HT-29 (cell line): ENCODE measurements around the gene ZDHHC11B. TPM values are rescaled to one million over a fixed set of nuclear protein-coding genes. Genes with fewer than 3 reads are reported as not detected.
"Not testable (repeated sequence)": the region's sequence is repeated elsewhere in the genome, so short reads cannot be mapped to it uniquely, and the experiment has no call there.

Source experiments
- DNase-seq: peaks from one replicate; pipeline ENCODE4 v3.0.0-alpha.2; 2015; ENCODE audit warnings: low spot score
- total RNA-seq: library from RNA; depleted of rRNA; stranded (reverse); fragments of >200 nt; shearing (Covaris generic); gene quantifications from 2 replicates; pipeline ENCODE4 v1.2.3, GENCODE V29; 2014

ZDHHC11B gene
- total RNA-seq, 1 experiment from 2014 or later, result 5.2 TPM

DNA sequence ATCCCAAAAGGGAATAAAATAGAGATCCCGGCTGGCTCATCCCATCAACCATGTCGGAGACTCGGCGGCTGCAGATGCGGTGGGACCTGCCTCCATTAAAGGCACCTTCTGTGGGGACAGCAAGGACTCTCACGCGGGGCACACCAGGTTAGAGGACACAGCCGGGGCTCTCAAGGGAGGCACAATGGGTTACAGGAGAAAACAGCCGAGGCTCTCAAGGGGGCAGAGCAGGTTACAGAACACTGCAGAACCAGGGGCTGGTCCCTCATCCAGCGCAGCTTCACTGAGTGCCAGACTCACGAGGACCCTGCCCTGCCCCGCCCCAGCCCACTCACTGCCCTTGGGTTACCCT is 98.4 kb downstream of the ZDHHC11B start:
- not testable (repeated sequence) for DNase-seq

DNA sequence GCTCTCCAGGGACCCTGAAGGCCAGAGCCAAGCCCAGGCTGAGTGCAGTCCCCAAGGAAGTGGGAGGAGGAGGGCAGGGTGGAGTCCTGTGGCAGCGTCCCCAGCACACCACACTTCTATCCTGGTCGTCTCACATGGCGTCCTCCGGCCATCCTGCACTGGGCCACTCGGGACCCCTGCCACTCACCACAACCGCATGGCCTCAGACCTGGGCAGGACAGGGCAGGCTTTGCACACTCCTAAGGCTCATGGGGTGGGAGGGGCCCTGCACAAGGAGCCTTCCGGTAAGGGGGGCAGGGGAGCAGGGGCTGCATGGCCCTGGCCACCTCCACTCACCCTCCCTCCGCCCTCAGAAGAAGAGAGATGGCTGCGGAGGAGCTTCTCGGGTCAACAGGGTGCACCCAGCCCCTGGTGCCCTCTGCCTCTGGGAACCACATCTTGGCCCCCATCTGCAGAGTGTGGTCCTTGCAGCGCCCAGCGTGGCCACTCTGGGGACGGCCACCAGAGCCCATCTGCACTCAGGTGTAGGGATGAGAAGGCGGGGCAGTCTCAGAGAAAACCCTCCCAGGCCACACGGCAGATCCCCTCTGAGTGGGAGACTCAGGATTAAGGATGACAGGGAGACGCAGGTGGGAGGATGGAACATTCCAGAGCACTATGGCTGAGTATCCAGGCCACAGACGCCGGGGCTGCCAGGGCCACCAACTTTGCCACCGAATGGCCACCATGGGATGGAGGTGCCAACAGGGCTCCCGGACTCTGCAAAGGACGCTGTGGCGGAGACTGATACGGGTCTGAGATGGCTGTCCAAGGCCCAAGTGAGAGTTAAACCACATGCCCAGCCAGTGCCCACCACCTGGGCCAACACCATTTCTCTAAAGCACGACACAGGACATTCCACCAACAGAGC is 99.0 kb downstream of the ZDHHC11B start:
- no peak for DNase-seq

DNA sequence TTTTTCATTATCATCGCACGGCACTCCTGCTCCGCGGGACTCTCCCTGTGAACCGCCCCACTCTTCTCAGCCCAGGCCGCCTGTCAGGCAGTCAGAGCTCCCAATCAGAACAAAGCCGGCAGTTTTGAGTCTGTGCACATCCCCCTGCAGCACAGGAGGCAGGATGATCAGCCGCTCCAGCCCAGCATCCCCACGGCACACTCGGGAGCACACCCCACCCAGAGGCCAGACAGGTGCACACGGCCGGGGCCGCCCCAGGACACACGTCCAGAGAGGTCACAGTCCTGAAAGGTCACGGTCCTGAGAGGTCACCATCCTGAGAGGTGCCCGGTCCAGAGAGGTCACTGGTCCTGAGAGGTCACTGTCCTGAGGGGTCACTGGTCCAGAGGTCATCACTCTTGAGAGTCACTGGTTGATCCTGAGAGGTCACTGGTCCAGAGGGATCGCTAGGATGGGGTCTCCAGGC is 99.7 kb downstream of the ZDHHC11B start:
- DNase-seq, result no peak

DNA sequence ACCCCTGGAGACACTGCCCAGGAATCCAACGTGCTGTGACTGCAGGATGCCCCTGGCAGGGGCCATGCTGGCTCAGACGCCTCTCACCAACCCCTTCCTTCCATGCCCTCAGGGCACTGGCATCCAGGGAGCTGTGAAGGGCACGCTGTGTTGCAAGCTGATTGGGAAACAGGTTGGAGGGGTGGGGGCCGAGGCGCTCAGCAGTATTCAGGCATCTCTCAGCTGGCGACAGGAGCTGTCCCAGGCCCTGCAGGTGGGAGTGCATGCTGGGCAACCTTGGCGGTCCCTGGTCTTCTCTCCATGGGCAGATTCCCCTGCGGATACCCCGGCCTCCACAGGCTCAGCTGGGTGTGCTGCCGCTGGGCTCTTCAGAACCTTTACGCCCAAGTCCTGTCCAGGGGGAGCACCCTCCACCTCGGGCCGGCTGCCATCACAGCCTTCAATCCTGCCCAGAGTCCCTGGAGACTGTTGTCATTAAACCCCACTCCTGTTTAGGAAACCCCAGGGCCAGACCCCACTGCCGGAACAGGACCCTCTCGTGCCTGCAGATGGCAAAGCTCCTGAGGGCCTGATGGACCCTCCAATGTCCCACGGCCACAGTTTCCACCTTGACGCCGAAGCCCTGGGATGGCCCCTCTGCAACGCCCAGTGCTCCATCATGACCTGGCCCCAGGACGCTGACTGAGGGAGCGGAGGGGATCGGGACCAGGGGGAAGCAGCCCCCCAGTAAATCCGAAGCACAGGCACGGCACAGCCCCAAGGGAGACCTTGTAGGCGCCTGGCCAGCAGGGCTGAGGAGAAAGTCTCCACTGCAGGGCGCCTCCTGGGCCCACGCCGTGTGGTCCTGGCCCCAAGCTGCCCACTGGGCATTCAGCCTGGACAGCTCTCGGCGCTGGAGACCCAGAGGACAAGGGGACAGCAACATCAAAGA is 100.7 kb downstream of the ZDHHC11B start:
- DNase-seq, result no peak

DNA sequence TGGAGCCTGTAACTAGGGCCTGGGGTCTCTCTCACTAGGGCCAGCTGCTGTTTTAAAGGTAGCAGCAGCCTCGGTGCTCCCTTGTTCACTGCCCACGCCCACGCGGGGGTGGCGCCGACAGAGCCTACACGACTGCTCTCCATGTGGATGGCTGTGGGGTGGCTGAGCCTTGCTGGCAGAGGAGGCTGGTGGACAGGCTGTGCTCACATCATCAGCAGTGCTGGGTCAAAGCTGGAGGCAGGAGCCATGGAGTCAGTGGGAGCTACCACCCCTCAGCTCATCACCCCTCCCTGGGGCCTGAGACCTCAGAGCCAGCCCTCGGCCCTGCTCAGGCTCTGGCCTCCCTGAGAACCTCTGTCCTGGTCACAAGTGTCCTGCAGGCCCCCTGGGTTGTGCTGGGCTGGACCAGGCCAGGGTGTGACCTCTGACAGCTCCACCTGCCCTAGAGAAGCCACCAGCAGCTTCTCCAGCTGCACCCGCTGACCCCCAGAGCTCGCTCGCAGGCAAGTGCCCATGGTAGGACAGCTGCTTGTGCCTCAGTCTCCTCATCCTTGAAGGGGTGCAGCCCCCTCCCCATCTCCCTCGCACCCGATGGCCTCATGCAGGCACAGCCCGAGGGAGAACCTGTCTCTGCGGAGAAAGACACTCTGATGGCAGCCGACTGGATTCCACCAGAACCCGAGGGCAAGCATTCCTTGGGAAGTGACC is 101.7 kb downstream of the ZDHHC11B start:
- not testable (repeated sequence) for DNase-seq

DNA sequence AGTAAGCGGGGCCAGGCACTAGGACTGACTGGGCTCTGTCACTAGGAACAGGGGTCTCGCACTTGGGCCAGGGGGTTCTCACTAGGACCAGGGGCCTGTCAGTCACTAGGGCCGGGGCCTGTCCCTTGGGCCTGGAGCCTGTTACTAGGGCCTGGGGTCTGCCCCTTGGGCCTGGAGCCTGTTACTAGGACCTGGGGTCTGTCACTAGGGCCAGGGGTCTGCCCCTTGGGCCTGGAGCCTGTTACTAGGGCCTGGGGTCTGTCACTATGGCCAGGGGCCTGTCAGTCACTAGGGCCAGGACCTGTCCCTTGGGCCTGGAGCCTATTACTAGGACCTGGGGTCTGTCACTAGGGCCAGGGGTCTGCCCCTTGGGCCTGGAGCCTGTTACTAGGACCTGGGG is 102.3 kb downstream of the ZDHHC11B start:
- DNase-seq, result not testable (repeated sequence)

DNA sequence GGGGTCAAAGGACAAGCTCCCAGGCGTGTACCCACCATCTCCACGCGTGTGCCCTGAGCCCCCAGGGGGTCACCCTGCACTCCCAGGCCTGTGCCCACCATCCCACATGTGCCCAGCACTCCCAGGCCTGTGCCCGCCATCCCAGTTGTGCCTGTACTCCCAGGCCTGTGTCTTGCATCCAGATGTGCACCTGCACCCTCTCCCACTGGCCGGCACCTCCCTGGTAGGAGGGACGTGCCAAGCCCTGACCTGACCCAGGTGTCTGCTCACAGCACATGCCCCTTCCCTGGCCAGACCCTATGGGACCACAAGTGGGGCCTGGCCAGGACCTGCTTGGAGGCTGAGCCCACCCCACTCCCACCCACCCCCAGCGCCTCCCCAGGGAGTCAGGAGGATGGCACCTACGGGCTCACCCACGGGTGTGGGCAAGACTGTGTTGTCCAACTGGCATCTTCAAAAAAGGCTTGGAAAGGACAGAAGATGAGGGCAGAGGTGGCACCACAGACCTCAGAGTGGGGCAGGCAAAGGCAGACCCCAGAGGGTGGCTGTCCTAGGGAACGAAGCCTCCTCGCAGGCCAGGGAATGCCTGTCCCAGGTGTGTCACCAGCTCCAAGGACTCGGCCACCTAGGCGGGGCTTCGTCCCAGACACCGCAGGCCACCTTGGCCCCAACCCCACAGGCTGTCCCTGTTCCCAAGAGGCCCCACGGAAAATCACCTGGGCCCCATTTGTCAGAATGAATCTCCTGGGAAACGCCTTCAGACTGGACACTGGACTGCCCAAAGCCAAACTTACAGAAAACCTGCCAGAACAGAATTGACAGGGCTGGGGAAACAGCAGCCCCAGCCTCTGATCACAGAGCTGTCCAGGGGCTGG is 103.0 kb downstream of the ZDHHC11B start:
- DNase-seq, result not testable (repeated sequence)

DNA sequence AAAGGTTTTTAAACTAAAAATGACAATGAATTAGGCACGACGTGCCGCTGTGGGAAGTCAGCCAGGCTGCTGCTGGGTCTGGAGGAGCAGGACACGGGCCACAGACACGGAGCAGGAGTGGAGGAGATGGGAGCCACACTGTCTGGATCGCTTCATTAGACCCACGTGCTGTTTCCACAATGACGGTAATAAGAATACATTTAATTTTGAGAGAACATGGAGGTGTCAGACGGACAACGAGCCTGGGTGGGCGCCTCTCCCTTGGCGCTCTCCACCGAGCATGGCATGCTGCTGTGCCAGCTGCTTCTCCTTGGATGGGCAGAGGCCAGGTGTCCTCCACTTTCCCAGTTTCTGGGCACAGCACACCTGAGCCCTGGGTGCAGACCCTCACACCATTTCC is 103.7 kb downstream of the ZDHHC11B start:
- not testable (repeated sequence) for DNase-seq

DNA sequence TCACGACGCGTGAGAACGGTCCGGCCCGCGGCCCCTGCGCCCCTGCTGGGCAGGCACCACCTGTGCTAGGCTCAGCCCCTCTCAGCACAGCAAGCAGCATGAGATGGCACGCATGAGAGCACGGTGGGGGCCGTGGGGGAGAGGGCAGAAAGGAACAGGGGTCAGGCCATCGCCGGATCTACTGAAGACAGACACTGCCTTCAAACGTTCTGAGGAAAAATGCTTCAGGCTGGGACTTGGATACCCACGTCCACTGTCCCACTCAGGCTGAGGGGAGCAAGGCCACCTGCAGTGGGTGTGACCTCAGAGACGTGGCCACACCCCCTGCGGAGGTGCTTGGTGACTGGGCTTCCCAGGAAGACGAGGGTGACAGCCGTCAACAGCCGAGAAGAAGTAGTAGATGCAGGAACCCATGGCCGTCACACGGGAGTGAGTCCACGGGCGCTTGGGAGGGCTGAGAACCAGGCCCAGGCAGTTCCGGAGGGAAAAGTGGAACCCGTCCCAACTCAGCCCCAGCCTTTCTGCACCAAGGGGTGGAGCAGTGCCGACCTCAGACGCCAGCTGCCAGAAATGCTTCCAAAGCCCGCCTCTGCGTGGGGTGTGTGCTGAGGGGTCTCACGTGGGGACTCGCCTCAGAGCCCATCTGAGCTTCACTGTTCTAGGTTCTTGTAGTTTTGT is 104.3 kb downstream of the ZDHHC11B start:
- not testable (repeated sequence) for DNase-seq

DNA sequence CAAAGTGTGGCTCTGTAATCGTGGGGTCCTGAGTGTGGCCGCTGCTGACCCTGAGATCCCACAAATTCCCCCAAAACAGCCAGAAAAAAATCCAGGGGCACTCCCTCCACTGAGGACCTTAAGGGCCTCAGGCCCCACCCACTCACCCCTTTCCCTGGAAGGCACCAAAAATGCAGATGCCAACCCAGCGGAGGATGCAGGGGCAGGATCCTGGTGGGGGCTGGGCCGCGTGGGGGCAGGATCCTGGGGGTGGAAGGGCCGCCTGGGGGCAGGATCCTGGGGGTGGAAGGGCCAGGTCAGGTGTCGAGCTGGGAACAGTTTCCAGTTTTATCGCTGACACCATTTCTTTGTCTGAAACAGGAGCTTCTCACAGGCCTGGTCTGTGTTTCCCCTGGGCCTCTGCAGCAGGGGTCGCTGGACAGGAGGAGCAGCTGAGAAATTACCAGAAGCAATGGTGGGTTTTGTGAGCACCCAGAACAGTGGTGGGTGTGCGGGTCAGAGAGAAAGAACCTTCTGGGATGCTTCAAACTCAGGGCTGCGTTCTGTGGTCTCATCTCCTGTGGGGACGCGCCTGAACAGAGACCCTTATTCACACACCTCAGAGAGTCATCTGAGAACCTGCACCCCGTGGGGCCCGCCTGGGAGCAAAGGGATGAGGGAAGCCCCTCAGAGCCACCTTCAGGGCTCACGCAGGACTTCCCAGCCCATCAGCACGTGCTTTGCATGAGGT is 105.2 kb downstream of the ZDHHC11B start:
- DNase-seq, result not testable (repeated sequence)

DNA sequence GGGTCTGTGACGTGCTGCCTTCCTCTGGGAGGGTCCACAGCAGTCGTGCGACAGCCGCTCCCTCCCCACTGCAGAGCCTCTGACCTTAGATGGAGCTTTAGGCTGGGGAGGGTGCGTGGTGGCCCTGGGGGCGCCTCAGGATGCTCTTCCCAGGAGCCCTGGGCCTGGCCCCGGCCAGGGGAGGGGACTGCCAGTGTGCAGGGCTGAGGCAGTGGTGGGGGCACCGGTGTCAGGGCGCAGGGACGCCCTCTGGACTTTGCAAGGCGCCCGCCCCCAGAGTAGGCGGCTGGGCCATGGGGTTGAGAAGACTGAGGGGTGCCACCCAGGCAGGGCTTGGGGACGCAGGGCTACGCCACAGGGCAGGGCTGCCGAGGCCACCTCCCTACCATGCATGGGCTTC is 106.0 kb downstream of the ZDHHC11B start:
- DNase-seq, result not testable (repeated sequence)

DNA sequence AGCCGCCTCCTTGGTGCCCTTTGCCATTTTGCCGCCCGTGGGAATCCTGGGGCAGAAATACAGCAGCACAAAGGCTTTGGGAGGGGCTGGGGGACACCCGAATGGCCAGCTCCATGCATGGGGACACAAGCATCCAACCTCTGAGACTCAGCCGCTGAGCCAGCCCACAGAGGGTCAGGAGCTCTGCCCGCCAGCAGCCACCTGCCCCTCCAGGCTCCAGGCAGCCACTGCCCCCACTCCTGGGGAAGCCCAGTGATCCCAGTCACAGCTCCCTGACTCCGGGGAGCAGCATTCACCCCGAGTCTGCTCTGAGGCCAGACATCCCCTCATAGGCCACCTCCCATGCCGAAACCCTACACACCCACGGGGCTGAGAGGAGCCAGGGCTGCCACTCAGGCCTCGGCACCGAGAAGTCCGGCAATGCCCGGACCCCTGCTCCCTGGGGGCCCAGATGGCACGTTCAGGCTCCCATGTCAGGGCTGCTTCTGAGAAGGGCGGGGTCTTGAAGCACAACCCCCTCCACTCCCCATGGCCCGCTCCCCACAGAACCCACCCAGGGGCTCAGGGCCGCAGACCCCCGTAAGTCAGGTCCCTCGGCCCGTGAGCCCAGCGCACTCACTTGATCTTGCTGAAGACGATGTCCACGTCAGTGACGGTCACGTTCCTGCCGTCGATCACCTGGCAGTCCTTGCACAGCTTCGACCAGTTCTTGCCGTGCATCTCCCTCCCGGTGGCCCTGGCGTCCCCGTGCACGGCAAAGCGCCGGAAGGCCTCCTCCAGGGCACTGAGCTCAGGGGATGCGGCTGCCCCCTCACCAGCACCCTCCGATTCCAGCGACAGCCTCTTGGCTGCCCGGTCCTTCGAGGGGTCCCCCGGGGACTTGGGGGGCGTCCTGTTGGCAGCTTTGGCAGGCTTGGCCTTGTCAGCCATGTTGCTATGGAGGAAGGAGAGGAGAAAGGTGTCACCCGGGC is 107.1 kb downstream of the ZDHHC11B start:
- DNase-seq, result no peak

DNA sequence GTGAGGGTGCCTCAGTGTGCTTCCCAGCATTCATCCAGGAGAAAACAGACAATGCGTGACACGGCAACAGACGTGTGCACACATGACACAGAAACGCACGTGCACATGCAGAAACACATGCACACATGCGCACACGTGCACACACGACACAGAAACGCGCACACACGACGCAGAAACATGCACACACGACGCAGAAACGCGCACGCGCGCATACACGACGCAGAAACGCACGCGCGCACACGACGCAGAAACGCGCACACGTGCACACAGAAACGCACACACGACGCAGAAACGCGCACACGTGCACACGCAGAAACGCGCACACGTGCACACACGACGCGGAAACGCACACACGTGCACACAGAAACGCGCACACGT is 107.8 kb downstream of the ZDHHC11B start:
- DNase-seq, result no peak

DNA sequence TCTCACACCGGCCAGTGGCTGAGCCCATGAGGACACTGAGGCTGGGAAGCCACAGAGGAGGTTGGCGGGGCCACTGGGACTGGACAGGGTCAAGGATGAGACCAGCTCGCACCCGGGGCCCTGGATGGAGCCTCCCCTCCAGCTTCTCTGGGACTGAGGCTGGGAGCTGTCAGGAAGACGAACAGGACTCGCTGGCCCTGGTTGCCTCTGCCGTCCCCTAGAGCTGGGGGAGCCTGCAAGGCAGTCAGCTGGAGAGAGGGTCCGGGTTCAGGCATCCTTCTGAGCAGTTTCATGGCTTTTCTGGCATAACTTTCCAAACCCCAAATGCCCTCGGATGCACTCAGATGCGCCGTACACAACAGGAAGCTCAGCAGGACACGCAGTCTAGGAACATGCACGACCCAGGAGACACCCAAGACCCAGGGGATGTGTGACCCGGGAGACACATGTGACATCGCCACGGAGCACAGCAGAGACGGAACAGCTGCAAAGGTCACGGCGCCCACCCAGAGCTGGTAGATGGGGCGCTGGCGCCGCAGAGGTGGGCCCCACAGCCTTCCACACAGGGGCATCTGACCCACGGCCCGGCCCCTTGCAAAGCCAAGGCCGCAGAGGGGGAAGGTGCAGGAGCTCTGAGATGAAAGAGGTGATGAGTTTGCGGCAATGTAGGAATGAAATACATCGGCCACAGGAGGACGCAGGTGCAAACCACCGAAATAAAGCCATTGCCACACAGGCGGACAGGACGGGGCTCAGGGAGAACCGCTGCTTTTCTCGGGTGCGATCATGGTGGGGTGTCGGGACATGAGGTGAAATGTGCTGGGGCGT is 108.4 kb downstream of the ZDHHC11B start:
- DNase-seq, result no peak

DNA sequence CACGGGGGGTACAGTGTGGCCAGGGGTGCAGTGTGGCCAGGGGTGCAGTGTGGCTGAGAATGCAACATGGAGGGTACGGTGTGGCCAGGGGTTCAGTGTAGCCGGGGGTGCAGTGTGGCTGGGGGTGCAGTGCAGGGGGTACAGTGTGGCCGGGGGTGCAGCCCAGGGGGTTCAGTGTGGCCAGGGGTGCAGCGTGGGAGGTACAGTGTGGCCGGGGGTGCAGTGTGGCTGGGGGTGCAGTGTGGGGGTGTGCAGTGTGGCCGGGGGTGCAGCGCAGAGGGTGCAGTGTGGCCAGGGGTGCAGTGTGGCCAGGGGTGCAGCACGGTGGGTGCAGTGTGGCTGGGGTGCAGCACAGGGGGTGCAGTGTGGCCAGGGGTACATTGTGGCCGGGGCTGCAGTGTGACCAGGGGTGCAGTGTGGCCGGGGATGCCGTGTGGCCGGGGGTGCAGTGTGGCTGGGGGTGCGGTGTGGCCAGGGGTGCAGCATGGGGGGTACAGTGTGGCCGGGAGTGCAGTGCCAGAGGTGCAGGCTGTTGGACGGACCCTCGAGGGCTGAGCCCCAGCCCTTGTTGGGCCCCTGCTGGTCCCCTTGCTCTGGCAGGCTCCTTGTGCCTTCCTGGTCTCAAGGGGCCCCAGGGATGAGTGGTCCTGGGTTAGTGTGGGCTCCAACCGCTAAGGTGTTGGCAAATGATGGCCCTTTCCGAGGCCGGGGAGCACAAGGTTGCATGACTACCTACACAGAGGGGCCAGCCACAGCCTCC is 109.2 kb downstream of the ZDHHC11B start:
- no peak for DNase-seq

DNA sequence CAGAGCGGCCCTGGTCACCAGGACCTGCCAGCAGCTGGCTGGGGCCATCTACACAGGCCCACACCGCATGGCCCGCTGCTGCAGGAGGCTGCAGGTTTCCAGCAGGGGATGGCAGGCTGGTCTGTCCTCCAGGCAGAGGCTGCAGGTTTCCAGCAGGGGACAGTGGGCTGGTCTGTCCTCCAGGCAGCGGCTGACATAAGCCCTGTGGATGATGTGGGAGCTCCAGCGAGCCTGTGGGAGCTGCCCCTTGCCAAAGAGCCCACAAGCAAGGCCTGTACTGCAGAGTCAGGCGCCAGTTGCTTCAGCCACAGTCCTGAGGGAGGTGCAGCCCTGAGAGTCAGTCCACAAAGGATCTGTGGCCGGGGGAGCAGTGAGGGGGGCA is 109.9 kb downstream of the ZDHHC11B start:
- peak; percentile 53 for DNase-seq
